ENCODE measurements around the gene PRR23B.

The PRR23B gene

GRCh38 chr3:138974462-138974861 is 46.3 kb downstream of the PRR23B start:
- DNase-seq (ENCODE audit: low read depth in 3 of 3): no peak

- no peak for DNase-seq (ENCODE audit: low read depth in 3 of 3)
Measured at GRCh38 chr3:138972941-138973340, 47.8 kb downstream of the PRR23B start.

GRCh38 chr3:138971766-138972320 is 48.9 kb downstream of the PRR23B start:
- no peak for DNase-seq (ENCODE audit: low read depth in 3 of 3)

All from stimulated activated CD4-positive, alpha-beta T cell treated with anti-CD3 and anti-CD28 coated beads, TNF-alpha, amount 100 ng/mL, for 48 hours (primary cell).